Psoas muscle (tissue), 8 donors: ENCODE data around the gene WDR75. TPM values are rescaled to one million over a fixed set of nuclear protein-coding genes. Genes with fewer than 3 reads are reported as not detected.

ENCODE experiments used
- ATAC-seq, 4 donors: fragments of 200-7000 bp; cut with Tn5 transposase; one replicate each; pipeline ENCODE4 v1.9.1; 2020; ENCODE audit warnings: moderate library complexity in 3 of 4, mild to moderate bottlenecking in 2 of 4
- DNase-seq, 2 donors: peaks; one replicate each; pipeline ENCODE4 v3.0.0-alpha.2; 2020
- H3K27ac ChIP-seq: fragments of 200-600 bp; one replicate; pipeline ENCODE4 v1.8.0; 2022
- H3K27me3 ChIP-seq, 3 donors: fragments of 200-600 bp in 1 of 3; one replicate each; pipeline versions ENCODE4 v1.6.1 to v1.8.0; 2013 to 2022; ENCODE audit warnings: low read length in 2 of 3, mild to moderate bottlenecking in 2 of 3, moderate library complexity in 1 of 3; ENCODE audit not compliant: insufficient read depth in 3 of 3
- H3K36me3 ChIP-seq, 2 donors: fragments of 200-600 bp in 1 of 2; one replicate each; pipeline versions ENCODE4 v1.6.1 to v1.8.0; 2013 to 2022; ENCODE audit warnings: low read depth in 1 of 2, mild to moderate bottlenecking in 1 of 2, moderate library complexity in 1 of 2; ENCODE audit not compliant: insufficient read depth in 1 of 2
- H3K4me1 ChIP-seq: fragments of 200-600 bp; one replicate; pipeline ENCODE4 v1.8.0; 2022
- H3K4me3 ChIP-seq: fragments of 200-600 bp; one replicate; pipeline ENCODE4 v1.8.0; 2022; ENCODE audit warnings: mild to moderate bottlenecking
- H3K9me3 ChIP-seq: fragments of 200-600 bp; one replicate; pipeline ENCODE4 v1.8.0; 2022
- WGBS, 3 donors: extraction: QIAGEN DNeasy Blood & Tissue Kit; methylation state at CpG; one replicate each; pipeline versions ENCODE4 v1.1.6 to v1.1.7; 2013; 5-methylcytosine and 5-hydroxymethylcytosine counted together
- intact Hi-C, 2 donors: fragments of 100-400 bp; cut with DNase I; formaldehyde crosslinking; loops; one replicate each; pipeline versions ENCODE4 v1.11.0 to v1.14.2; 2022
- polyA plus RNA-seq, 3 donors: library from polyadenylated mRNA; stranded (reverse); fragments of 200-250 nt; gene quantifications; one replicate each; pipeline ENCODE4 v1.2.3, GENCODE V29; 2013
- total RNA-seq, 4 donors: library from RNA; stranded (reverse); fragmentation: NEBNext Ultra II Directional in 2 of 4; extraction: Animal tissue kit (Norgen Biotek cat#: 25700) in 2 of 4; gene quantifications; one replicate each; pipeline versions ENCODE4 v1.2.1 to v1.2.4, GENCODE V29; 2021 to 2023
- TF ChIP-seq, protein P1 (sequence below): fragments of 200-600 bp; IDR thresholded peaks from one replicate; pipeline ENCODE4 v1.8.0; 2022; ENCODE audit warnings: antibody characterized with exemption
- donor health status: healthy with polysubstance abuse.
- donor health status: DM: no; HTN: no; CAD: no; lungs with moderate emphysema.
- donor health status: Bipolar disorder and iron deficiency.
- donor health status: healthy.
- donor health status: DM: yes; HTN: yes; CAD: no.
- donor health status: DM: no; HTN: no; CAD: no.
- donor health status: DM: no; HTN: no; CAD: no.
- donor health status: DM: yes; HTN: yes; CAD: no.

The WDR75 gene
- total and polyA plus RNA-seq, 7 donors = 9.2 to 20.3 (median 17.4) TPM

GRCh38 chr2:189466046-189466445, 24.8 kb downstream of the WDR75 start:
- DNase-seq = no peak
- H3K27ac ChIP-seq = peak overlapping the region; percentile 4
- intact Hi-C loops = loop anchor here (5.0 to 10.0 kb wide), 4 partner anchors 106 to 1509 kb away; no protein-coding TSS in a partner anchor
- TF ChIP-seq, protein P1, sequence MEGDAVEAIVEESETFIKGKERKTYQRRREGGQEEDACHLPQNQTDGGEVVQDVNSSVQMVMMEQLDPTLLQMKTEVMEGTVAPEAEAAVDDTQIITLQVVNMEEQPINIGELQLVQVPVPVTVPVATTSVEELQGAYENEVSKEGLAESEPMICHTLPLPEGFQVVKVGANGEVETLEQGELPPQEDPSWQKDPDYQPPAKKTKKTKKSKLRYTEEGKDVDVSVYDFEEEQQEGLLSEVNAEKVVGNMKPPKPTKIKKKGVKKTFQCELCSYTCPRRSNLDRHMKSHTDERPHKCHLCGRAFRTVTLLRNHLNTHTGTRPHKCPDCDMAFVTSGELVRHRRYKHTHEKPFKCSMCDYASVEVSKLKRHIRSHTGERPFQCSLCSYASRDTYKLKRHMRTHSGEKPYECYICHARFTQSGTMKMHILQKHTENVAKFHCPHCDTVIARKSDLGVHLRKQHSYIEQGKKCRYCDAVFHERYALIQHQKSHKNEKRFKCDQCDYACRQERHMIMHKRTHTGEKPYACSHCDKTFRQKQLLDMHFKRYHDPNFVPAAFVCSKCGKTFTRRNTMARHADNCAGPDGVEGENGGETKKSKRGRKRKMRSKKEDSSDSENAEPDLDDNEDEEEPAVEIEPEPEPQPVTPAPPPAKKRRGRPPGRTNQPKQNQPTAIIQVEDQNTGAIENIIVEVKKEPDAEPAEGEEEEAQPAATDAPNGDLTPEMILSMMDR = no peak
- H3K9me3 ChIP-seq = no peaks in the 10 kb centered on the region
- peak in 2 of 4 donors; percentile 35 to 51 for ATAC-seq
- H3K4me1 ChIP-seq = no peaks in the 10 kb centered on the region
- peaks cover 24 to 99% of the 10 kb centered on the region in 2 donors for H3K36me3 ChIP-seq
- 87 to 94% (median 89%) methylated on average over 4 of the region's 4 CpGs for WGBS, 3 donors
- no peaks in the 10 kb centered on the region for H3K27me3 ChIP-seq
- no peak overlapping the region for H3K4me3 ChIP-seq

DNA sequence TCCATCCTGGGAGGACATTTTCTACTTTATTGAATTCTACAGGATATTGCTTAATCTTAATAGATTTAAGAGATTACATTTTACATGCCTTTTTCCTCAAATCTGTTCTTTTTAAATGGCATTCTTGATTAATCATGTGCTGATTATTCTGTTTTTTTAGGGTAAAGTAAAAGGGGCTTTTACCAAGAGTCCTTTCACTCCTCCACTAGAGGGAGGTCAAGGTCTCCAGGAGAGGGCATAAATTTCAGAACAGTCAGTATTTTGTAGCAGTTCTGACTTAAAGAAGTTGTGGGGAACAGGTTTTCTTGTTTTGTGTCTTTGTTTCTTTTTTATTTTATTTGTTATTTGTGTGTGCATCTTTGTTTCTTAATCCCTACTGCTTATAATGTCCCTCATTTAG, 25.4 kb downstream of the WDR75 start:
- H3K9me3 ChIP-seq = no peaks in the 10 kb centered on the region
- ATAC-seq (peak in 2 of 4 donors; percentile 64 to 83), DNase-seq (no peak)
- H3K36me3 ChIP-seq = peaks cover 26 to 99% of the 10 kb centered on the region in 2 donors
- H3K27me3 ChIP-seq = no peaks in the 10 kb centered on the region
- no peaks in the 10 kb centered on the region for H3K4me1 ChIP-seq
- no peak overlapping the region for H3K4me3 ChIP-seq
- TF ChIP-seq, protein P1 = peak; percentile 77
- intact Hi-C loops = loop anchor here (5.0 to 10.0 kb wide), 4 partner anchors 106 to 1508 kb away; no protein-coding TSS in a partner anchor
- H3K27ac ChIP-seq = no peak overlapping the region

- peak in 1 of 4 donors; percentile 16 for ATAC-seq
- DNase-seq = no peak
- intact Hi-C loops = loop anchor here (5.0 to 10.0 kb wide), 4 partner anchors 105 to 1508 kb away; no protein-coding TSS in a partner anchor
- TF ChIP-seq, protein P1 = no peak
- Histone ChIP-seq H3K36me3 (peaks cover 27 to 99% of the 10 kb centered on the region in 2 donors), H3K4me3 (no peak overlapping the region), H3K27me3 (no peaks in the 10 kb centered on the region), H3K27ac (no peak overlapping the region), H3K9me3 (no peaks in the 10 kb centered on the region), H3K4me1 (no peaks in the 10 kb centered on the region)
- 88 to 95% (median 94%) methylated on average over 1 of the region's 1 CpG for WGBS, 3 donors
Measured at GRCh38 chr2:189467160-189467559, 25.9 kb downstream of the WDR75 start.

GRCh38 chr2:189467593-189467992, 26.3 kb downstream of the WDR75 start:
- no peak for DNase-seq
- intact Hi-C loops = loop anchor here (5.0 to 10.0 kb wide), 4 partner anchors 105 to 1507 kb away; no protein-coding TSS in a partner anchor
- H3K4me1 ChIP-seq = no peaks in the 10 kb centered on the region

More at GRCh38 chr2:189467593-189467992, 26.3 kb downstream of the WDR75 start:
- WGBS, 3 donors = 84 to 89% (median 88%) methylated on average over 4 of the region's 4 CpGs
- TF ChIP-seq, protein P1 = no peak
- no peak for ATAC-seq
- Histone ChIP-seq H3K27me3 (no peaks in the 10 kb centered on the region), H3K36me3 (peaks cover 25 to 99% of the 10 kb centered on the region in 2 donors), H3K9me3 (no peaks in the 10 kb centered on the region), H3K27ac (no peak overlapping the region), H3K4me3 (no peak overlapping the region)
